Bronchial epithelial cell (primary cell): Measurements from ENCODE around the gene DCLK3. TPM values are rescaled to one million over a fixed set of nuclear protein-coding genes. Genes with fewer than 3 reads are reported as not detected.

Source experiments
- DNase-seq: peaks from one replicate; pipeline ENCODE4 v3.0.0-alpha.2; 2010; ENCODE audit warnings: low read depth
- FAIRE-seq: peaks from 2 replicates; lab custom pipeline; 2011; peaks lifted over from hg19 to GRCh38; lab: Jason Lieb, UNC
- H3K27me3 ChIP-seq: 2 replicates; pipeline ENCODE4 v1.5.1; 2011; ENCODE audit warnings: low read length; ENCODE audit not compliant: control insufficient read depth, insufficient read depth
- H3K36me3 ChIP-seq: 2 replicates; pipeline ENCODE4 v1.5.1; 2011; ENCODE audit warnings: low read length; ENCODE audit not compliant: control insufficient read depth, insufficient read depth
- H3K4me3 ChIP-seq: 2 replicates; pipeline ENCODE4 v1.5.1; 2011; ENCODE audit warnings: mild to moderate bottlenecking, low read depth, low read length, control low read depth
- total RNA-seq: library from RNA; depleted of rRNA; stranded (reverse); fragments of >200 nt; gene quantifications from 2 replicates; pipeline ENCODE4 v1.2.1, GENCODE V29; 2014
- TF ChIP-seq, protein P1 (sequence below): IDR thresholded peaks from 2 replicates; pipeline ENCODE4 v1.5.1; 2011; ENCODE audit warnings: mild to moderate bottlenecking, moderate library complexity, low read length, control low read depth, inconsistent platforms; ENCODE audit not compliant: insufficient read depth, severe bottlenecking

Gene DCLK3
- total RNA-seq, 1 donor from 2014 or later = not detected

DNA sequence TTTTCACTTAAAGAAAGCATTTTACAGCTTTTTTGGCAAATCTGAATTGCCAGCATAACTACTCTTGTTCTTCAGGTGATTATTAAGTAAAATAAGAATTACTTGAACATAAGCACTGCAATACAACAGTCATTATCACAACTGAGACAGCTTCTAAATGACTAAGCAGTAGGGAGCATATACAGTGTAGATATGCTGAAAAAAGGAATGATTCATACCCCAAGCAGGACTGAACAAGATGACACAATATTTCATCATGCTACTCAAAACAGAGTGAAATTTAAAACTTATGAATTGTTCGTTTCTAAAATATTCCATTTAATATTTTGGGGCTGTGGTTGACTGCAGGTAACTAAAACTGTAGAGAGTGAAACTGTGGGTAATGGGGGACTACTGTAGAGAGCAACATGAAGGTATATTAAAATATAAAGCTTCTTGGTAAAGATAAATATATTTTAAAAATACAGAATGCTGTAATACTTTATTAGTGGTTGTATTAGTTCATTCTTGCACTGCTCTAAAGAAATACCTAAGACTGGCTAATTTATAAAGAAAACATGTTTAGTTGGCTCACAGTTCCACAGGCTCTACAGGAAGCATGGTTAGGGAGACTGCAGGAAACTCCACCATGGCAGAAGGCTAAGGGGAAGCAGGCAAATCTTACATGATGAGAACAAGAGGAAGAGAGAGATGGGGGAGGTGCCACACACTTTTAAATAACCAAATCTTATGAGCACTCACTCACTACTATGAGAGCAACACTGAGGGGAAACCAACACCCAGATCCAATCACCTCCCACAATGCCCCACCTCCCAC, 84.8 kb downstream of the DCLK3 start:
- DNase-seq (peak; percentile 98), FAIRE-seq (no peak)
- peaks cover 1% of the 10 kb centered on the region for H3K36me3 ChIP-seq
- H3K4me3 ChIP-seq = no peak overlapping the region
- TF ChIP-seq, protein P1, sequence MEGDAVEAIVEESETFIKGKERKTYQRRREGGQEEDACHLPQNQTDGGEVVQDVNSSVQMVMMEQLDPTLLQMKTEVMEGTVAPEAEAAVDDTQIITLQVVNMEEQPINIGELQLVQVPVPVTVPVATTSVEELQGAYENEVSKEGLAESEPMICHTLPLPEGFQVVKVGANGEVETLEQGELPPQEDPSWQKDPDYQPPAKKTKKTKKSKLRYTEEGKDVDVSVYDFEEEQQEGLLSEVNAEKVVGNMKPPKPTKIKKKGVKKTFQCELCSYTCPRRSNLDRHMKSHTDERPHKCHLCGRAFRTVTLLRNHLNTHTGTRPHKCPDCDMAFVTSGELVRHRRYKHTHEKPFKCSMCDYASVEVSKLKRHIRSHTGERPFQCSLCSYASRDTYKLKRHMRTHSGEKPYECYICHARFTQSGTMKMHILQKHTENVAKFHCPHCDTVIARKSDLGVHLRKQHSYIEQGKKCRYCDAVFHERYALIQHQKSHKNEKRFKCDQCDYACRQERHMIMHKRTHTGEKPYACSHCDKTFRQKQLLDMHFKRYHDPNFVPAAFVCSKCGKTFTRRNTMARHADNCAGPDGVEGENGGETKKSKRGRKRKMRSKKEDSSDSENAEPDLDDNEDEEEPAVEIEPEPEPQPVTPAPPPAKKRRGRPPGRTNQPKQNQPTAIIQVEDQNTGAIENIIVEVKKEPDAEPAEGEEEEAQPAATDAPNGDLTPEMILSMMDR = no peak
- no peaks in the 10 kb centered on the region for H3K27me3 ChIP-seq

DNA sequence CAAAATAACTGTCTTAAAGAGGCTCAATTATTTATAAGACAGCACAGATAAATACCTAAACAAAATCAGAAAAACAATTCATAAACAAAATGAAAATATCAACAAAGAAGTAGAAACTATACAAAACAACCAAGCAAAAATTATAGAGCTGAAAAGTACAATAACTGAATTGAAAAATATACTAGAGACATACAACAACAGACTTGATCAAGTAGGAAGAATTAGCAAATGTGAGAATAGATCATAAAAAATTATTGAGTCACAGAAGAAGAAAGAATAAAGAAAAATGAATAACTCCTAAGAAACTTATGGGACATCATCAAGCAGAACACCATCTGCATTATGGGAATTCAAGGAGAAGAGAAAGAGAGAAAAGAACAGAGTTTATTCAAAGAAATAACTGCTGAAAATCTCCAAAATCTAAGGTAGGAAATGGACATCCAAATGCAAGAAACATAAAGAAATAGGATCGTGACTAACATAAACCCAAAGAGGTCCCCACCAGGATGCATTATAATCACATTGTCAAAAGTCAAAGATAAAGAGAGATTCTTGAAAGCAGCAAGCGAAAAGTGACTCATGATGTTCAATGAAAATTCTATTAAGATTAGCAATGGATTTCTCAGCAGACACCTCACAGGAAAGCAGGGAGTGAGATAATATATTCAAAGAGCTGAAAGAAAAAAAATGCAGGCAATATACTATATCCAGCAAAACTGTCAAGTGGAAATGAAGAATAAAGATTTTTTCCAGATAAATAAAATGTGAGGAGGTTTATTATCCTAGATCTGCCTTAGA, 85.9 kb downstream of the DCLK3 start:
- Histone ChIP-seq H3K36me3 (peaks cover 1% of the 10 kb centered on the region), H3K4me3 (no peak overlapping the region), H3K27me3 (no peaks in the 10 kb centered on the region)
- TF ChIP-seq, protein P1 = no peak
- no peak for FAIRE-seq
- DNase-seq = peak; percentile 86

DNA sequence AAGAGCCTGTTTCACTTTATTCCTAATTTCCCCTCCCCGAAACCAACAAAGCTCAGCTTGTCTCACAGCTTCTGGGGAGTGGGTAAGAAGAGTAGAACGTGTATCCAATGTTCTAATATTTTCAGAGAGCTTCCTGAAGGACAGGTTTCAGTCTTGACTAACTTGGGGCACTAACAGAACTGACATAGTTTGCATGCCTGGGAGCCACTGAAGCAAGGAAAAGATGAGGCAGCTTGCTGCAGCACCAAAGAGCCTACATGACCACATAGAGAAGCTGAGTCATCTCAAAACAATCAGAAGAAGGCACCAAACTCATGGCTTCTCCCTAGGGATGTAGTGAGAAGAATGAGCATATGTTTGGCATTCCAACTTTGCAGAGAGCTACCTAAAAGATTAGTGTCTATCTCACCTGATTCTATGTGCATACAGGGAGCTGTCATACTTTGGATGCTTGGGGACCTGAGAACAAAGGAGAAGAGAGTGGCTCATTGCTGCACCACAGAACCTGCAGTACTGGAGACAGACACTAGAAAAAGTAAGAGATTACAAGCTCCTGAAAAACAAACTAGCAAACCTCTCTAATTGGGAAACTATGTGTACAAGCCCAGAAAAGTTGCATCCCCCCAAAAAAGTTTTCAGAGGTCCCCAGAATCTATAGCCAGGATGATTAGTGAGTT, 86.9 kb downstream of the DCLK3 start:
- peaks cover 1% of the 10 kb centered on the region for H3K36me3 ChIP-seq
- TF ChIP-seq, protein P1 = peak; percentile 7
- DNase-seq = peak; percentile 90
- peak; percentile 96 for FAIRE-seq
- H3K4me3 ChIP-seq = no peak overlapping the region
- H3K27me3 ChIP-seq = no peaks in the 10 kb centered on the region

DNA sequence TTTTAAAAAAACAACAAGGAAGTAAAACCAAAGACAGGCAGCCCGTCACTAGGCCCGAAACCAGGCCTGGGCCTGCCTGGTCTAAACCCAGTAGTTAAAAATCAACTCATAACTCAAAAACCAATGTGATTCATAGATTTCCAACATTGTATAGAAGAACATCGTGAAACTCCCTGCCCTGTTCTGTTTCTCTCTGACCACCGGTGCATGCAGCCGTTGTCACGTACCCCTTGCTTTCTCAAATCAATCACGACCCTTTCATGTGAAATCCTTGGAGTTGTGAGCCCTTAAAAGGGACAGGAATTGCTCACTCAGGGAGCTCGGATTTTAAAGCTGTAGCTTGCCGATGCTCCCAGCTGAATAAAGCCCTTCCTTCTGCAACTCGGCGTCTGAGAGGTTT, 89.5 kb downstream of the DCLK3 start:
- no peaks in the 10 kb centered on the region for H3K27me3 ChIP-seq
- FAIRE-seq = no peak
- TF ChIP-seq, protein P1 = no peak
- DNase-seq = no peak
- H3K4me3 ChIP-seq = no peak overlapping the region
- H3K36me3 ChIP-seq = no peaks in the 10 kb centered on the region

DNA sequence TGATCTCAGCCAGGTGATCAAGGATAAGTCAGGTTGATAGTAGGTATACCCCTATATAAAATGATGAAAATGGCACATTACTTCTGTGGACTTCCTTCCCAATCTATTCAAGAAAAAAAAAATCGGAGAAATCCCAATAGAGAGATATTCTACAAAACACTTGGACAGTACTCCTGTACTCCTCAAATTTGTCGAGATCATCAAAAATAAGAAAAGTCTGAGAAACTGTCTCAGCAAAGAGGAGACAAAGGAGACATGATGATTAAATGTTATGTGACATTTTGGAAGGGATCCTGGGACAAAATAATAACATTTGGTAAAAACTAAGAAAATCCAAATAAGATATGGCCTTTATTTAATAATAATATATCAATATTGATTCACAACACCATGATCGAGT, 94.6 kb downstream of the DCLK3 start:
- TF ChIP-seq, protein P1 = no peak
- no peaks in the 10 kb centered on the region for H3K36me3 ChIP-seq
- no peak overlapping the region for H3K4me3 ChIP-seq
- no peak for FAIRE-seq
- H3K27me3 ChIP-seq = no peaks in the 10 kb centered on the region
- DNase-seq = no peak
